NCI-H2081 (cell line): ENCODE measurements around the gene MTFR2.
"Not testable (repeated sequence)": the region's sequence is repeated elsewhere in the genome, so short reads cannot be mapped to it uniquely, and the experiment has no call there.

Source experiments
- DNase-seq, 2 experiments: peaks; one replicate each; lab custom pipeline; 2025; lab: John Stamatoyannopoulos, UW

The MTFR2 gene

DNA sequence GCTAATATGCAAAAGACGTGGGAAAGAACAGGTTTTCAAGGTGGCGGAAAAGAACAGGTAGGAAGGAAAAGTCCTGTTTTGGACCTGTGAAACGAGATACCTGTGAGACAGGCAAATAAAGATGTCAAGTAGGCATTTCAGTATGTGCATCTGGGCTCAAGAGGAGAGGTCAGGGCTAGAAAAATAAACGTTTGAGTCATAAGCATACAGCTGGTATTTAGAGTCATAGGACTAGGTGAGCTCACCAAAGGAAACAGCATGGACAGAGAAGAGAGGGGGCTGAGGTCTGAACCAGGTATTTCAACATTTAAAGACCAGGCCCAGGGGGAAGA is 14.9 kb downstream of the MTFR2 start:
- DNase-seq = no peak

DNA sequence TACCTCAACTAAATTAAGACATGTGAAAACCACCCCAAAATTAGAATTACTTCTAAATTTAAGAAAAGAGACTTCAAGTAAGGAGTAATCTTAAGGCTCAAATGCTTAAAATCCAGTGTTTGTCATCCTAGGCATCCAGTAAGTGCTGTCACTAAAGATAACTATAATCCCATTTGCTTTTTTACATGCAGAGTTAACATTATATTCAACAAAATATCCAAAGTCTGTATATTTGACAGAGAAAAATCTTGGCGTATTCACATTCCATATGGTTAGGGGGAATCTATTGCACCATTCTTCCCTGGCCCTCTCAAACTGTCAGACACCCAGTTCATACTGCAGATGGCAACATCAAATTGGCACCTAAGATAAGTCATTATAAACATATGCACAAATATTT is 17.4 kb downstream of the MTFR2 start:
- no peak for DNase-seq

DNA sequence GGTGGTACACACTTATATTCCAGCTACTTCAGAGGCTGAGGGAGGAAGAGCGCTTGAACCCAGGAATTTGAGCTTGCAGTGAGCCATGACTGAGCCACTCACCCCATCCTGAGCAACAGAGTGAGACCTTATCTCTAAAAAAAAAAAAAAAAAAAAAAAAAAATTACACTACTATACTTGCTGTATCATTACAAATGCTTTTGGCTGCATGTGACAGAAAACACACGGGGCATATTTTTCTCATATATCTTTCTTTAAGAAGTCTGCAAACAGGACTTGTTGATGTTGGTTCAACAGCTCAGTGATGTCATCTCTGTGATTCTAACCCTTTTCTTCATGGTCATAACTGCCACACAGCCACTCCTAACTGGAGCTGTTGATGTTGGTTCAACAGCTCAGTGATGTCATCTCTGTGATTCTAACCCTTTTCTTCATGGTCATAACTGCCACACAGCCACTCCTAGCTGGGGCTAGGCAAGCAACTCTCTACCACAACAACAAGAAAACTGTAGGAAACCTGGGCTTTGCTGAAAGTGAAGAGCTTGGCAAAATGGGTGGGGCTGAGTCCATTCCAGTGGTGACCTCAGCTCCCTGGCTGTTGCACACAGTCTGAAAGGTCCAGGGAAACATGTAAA is 19.8 kb downstream of the MTFR2 start:
- DNase-seq = no peak

DNA sequence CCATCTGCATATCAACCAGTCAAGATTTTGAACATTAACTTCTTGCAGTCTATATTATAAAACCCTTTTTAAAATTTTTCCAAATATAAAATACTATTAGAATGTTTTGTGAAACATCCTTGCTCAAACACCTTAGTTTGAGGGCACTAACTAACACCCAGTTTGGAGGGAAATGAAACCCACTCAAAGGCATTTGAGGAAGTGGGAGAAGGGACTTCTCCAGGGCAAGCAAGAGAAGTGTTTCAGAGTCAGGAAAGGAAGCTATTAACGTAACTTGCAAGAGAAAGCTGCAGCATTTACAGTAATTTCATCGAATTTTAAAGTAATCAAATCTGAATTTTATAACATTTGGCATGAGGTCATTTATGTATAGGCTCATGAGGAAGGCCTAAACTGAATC is 21.3 kb downstream of the MTFR2 start:
- no peak for DNase-seq

DNA sequence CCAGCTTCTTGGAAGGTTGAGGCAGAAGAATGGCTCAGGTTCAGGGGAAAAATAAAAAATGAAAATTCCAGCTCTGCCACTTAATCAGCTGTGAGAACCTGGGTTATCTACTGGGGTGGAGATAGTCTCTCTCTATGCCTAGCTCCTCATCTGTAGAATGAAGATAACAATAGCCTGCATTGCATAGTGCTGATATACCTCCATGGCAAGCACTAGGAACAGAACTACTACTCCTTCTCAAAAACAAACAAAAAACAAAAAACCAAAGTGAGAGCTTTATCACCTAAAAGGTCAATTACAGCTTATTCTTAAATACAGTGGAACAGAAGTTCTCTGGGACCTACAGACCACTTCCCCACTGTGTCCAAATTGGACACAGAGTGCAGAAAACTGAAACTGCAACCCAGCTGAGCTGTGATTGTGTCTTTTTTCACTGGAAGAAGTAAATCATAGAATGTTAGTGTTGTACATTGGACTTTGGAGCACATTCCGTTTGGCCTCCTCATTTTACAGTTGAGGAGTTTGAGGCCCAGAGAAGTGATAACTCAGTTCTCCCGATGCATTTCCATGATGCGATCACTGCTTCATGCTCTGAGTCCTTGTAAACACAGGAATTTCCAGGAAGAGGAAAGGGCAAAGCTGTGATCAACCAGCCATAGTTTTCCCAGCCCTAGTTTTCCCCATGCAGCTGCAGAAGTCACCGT is 23.3 kb downstream of the MTFR2 start:
- DNase-seq = no peak

DNA sequence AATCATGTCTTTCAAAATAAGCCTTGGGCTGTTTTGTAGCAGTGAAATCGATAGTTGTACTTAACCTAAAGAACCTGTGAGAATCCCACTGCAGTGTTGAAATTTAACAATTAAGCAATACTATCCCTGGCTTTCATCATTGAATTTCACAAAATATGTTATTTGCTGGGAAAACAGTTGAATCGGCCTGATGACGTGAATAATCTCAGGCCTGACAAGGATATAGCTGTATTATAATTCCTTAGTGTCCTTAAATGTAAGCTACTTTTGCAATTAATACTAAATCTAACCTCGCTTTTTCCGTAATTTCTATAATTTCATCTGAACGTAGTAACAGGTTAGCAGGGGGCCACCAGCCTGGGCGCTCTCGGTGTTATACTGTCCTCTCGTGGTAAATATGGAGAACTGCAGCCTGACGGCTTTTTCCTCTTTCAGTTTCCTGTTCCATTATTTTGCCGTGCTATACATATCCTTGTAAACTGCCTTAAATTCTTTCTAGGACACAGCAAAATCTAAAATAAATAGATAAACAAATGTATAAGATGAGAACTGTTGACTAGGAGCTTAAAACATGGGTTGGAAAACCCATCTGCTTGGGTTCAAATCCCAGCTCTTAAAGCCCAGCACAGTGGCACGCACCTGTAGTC is 24.0 kb downstream of the MTFR2 start:
- DNase-seq = peak; percentile 30 to 34

DNA sequence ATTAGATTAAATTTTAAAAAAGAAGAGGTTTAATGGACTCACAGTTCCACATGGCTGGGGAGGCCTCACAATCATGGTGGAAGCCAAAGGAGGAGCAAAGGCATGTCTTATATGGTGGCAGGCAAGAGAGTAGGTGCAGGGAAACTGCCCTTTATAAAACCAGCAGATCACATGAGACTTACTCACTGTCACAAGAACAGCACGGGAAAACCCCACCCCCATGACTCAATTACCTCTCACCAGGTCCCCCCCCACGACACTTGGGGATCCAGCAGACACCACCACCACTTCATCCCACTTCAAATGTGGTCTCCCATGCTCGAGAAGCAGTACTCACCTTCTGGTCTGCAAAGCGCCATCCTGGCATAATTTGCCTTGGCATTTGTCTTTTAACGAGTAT is 24.6 kb downstream of the MTFR2 start:
- no peak for DNase-seq

DNA sequence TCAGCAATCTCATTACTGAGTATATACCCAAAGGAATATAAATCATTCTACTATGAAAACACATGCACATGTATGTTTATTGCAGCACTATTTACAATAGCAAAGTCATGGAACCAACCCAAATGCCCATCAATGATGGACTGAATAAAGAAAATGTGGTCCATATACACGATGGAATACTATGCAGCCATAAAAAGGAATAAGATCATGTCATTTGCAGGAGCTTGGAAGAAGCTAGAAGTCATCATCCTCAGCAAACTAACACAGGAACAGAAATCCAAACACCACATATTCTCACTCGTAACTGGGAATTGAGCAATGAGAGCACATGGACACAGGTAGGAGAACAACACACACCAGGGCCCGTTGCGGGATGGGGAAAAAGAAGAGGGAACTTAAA is 25.1 kb downstream of the MTFR2 start:
- not testable (repeated sequence) for DNase-seq

DNA sequence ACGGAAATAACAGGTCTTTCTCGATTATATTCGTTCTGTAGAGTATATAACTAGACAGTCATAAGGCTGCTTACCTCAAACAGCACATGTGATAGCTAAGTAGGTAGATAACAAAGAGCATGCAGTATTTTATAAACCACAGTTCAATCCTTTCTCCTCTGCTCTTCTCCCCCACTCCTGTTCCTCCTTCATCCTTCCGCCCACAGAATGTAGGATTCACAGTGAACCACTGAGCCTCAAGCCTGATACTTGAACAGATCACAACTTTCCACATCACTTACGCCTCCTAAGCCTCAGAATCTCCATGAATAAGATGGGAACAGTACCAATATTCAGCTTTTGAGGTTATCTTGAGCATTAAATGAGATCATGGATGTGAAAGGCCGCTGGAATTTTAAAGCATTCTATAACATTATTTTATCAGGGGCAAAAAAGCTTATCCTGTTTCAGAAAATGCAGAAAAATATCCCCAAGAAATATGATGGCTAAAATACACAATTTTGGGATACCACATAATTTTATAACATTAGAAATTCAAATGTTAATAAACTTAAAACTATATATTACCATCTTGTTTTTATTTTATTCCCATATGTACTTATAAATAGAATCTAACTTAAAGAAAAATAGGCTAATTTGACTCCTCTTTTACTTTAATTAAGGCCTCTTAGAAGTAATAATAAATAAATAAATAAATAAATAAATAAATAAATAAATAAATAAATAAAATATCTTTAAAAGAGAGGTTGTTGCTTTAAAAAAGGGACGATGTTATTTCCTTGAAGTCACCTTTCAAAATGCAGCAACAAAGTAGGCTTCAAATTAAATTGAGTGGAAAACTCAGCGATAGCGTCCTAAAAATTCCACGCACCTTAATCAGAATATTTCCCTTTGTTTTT is 33.4 kb downstream of the MTFR2 start:
- no peak for DNase-seq

DNA sequence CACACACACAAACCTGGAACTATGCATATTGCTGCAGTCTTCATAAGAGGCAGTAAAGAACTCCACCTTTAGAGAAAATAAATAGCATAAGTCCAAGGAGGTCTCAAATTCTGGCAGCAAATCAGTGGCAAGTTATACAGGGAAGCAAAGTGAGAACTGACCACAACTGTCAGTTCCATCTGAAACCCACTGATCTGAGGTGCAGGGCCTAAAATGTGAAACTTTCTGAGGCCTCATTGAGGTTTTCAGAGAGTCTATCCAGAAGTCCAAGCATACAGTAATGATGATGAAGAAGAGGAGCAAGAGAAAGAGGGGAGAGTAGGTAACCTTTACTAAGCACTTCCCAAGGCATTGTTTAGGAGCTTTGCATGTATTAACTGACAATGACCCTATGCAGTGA is 36.3 kb downstream of the MTFR2 start:
- no peak for DNase-seq

DNA sequence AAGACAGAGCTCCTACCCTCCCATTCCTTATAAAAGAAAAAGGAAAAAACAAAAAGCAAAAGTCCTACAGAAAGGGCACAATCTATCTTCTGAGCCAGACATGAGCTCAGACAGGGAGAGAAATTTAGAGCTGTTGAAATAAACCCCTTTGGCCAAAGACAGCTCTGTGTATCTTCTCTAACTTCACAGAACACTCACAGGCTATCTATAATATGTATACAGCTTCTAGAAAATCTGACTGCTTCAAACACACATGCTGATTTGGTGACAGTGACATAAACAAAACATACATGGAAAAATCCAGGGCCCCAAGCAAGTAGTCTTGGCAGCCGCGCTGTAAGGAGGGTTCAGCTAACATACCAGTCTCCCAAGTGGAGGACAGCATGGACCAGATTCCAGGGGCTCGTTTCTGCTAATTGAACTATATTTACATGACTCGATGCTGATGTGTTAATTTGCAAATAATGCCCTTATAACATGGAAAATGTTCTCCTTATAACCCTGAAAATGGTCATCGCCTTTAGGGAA is 37.0 kb downstream of the MTFR2 start:
- DNase-seq = no peak

DNA sequence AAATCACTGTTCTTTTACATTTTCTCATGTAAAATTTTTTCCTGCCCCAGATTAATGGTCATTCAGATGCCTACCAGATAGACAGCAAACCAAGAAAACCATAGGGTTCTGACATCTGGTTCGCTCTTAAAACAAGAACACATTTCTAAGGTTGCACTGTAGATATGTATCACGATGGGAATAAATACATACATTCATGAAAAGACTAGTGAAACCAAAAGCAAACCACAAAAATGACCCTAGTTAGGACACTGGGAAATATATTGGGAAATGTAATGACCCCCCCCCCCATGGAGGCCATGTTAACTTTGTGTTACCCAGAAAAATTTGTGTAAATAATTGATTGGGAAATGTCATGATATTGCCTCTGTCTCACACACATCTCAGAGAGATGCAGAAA is 37.5 kb downstream of the MTFR2 start:
- DNase-seq = no peak

DNA sequence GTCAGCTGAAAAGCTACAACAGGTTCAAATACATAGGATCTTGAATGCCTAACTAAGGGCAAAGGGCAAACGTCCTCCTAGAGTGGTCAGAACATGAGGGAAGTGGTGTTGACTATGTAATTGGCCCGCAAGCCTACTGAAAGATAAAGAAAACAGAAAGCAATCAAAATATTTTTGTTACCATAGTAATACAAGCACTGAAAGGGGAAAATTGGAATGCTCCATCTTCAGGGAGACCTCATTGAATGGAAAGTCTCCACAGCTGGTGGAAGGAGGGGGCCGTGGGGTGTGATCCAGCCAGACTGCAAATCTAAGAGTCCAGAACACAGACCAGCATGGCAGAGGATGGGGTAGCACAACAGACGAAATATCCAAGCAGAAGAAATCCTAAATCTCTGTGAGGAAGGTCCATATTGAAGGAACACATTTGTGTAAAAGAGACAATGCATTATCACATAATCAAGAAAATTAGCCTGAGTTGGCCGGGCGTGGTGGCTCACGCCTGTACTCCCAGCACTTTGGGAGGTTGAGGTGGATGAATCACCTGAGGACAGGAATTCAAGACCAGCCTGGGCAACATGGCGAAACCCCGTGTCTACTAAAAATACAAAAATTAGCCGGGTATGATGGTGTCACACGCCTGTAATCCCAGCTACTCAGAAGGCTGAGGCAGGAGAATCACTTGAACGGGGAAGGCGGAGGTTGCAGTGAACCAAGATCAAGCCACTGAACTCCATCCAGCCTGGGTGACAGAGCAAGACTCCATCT is 39.5 kb downstream of the MTFR2 start:
- no peak for DNase-seq

DNA sequence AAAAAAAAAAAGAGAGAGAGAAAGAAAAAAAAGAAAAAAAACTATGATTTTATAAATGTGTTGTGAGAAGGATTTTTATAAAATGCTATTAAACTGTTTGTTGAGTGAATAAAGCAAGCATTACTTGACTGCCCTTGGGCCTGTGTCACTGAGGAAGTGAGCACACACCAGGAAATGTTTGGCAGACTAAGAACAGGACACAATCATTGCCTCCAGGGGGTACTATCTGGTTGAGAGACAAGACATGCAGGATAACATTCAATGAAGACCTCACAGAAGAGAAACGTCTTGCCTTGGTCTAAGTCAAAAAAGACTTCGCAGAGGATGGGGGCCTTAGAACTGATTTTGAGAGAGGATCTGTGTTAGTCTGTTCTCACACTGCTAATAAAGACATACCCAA is 40.6 kb downstream of the MTFR2 start:
- no peak for DNase-seq

DNA sequence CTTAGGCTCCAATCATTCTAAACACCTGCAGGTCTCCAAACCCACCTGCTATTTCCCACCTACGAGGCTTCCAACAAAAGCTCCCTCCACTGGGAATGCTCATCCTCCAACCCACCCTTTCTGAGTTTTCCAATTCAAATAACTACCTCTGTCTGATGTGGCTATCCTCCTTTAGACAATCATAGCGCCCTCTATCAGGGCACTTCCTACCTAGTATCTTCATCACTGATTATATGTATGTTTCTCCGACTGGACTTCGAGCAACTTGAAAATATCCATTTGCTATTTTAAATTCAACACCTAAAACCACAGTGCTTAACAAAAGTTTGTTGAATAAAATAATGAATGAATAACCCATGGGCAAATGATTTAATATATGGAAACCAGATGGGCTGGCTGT is 41.3 kb downstream of the MTFR2 start:
- no peak for DNase-seq

DNA sequence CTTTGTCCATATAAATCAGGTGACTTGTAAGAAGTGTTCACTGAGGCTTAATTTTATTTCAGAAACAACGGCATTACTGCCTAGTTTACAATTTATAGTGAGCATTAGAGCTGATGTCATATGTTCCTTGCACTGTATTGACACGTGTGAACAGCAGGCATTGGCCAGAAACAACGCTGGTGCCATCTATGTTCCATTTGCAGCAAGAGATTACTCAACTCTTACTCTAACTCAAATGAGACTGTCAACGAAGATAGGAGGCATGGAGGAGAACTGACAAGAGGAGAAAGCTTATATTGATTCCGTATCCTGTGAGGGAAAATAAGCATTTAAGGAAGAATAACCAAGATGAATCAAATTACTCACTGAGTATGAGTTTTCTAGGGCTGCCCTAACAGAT is 48.4 kb downstream of the MTFR2 start:
- no peak for DNase-seq

DNA sequence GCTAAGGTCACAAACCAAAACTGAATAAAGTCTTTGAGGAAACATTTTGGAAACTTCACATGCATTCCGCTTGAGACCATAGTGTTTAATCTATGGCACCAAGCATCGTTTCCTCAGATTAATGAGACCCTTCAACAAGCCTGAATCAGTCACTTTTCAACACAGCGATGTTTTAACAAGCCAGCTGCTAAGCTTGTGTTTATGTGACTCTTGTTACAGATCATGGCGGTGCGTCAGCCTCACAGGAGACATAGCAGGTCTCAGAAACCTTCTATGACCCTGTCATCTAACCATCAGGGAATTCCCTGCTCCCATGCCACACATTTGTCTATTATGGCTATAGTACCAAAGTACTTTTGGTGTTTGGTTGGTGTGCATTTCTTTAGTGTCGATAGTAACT is 57.2 kb downstream of the MTFR2 start:
- DNase-seq = no peak

DNA sequence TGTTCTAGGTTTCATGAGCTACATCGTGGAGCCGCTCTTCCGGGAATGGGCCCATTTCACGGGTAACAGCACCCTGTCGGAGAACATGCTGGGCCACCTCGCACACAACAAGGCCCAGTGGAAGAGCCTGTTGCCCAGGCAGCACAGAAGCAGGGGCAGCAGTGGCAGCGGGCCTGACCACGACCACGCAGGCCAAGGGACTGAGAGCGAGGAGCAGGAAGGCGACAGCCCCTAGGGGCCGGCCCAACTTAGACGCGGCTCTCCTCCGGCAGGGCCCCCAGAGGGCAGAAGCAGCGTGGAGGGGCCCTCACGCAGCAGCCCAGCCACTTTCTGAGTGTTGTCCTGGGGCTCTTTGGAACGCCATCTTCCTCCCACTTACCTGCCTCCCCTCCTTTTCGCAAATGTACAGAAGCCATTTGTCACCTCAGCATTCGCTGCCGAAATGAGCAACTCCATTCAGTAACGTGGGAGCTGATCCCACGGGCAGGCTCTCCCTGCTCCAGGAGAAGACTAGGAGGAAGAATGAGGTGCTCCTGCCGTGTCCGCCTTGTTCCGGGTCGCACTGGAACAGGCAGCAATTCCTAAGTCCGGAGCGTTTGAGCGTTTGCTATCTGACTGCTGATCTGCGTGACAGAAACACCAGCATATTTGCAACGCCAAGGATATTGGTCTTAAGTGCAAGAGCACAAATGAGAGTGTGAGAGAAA is 58.4 kb downstream of the MTFR2 start:
- DNase-seq = no peak

DNA sequence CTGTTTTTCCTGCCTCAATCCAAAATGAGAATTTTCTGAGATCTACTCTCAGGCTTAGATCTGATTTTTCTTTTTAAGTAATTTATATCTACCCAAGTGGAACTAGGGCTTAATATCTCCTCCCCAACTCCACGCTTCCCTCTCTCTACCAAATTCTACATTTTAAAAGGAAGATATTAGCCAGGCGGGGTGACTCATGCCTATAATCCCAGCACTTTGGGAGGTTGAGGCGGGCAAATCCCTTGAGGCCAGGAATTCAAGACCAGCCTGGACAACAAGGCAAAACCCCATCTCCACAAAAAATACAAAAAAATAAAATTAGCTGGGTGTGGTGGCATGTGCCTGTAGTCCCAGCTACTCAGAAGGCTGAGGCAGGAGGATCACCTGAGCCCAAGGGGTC is 61.0 kb downstream of the MTFR2 start:
- DNase-seq = no peak

DNA sequence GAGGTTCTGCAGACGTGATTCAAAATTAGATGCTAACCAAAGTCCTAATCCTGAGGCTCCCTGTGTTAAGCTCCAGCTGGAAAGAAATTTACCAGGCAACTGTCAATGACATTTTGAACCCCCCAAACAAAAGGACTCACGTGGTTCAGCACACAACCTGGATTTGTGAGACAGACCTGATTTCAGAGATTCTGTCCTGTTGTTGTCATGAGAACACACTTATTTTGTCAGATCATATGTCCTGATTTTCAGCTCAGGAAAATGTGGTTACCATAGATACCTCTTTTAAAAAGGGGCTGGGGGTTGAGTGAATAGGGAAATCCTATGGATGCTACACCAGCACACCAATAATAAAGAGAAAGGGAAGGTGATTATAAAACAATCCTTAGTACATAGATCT is 61.6 kb downstream of the MTFR2 start:
- no peak for DNase-seq

DNA sequence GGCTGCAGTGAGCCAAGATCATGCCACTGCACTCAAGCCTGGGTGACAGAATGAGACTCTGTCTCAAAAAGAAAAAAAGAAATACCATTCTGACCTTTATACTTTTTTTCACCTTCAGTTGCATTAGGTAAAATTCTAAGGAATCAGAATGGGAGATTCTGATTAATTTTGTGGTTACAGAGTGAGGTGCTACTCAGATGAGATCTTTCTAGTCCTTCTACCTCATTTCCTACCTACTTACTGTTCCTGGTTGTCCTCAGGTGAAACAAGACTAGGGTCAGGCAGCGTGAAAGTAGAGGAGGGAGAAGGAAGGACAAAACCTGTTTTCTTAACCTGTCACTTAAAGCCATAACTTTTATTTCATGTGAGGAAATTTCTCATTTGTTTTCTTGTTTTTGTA is 63.7 kb downstream of the MTFR2 start:
- DNase-seq = no peak
